Activated T-helper 9 cell treated with anti-CD3 and anti-CD28 coated beads, Interleukin-2, amount 50 U/mL, for 16 hours (primary cell): ENCODE results near the gene PCDHA8.
"Not testable (repeated sequence)": the region's sequence is repeated elsewhere in the genome, so short reads cannot be mapped to it uniquely, and the experiment has no call there.

Experiments used
- DNase-seq: peaks from one replicate; pipeline ENCODE4 v3.0.0-alpha.2; 2020; ENCODE audit warnings: low read depth

PCDHA8 gene

DNA sequence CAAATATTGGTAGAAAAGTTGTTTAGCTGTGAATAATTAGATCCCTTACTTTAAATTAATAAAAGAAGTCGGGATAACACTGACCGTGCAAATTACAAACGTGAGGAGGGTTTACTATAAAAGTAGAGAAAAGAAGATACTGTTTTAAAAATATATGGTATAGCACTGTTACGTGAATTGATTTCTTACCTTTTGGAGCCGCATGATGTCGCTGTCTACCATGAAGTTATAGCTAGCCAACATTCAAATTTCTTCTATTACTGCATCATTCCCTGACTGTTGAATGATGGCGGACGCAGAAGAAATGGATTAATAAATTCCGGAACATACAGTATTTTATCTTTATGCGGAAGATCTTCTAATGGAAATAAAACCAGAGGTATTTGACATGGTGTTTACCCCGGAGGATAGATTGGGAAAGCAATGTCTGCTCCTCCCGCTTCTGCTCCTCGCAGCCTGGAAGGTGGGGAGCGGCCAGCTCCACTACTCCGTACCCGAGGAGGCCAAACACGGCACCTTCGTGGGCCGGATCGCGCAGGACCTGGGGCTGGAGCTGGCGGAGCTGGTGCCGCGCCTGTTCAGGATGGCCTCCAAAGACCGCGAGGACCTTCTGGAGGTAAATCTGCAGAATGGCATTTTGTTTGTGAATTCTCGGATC lies 13.2 kb upstream of the PCDHA8 start, which contains the start of gene PCDHA6:
Gene PCDHA6, plus strand, starts transcription at position 257 of the 658 bp plus-strand sequence. Its CDS starts 132 bp downstream, at position 389.
- DNase-seq = no peak

DNA sequence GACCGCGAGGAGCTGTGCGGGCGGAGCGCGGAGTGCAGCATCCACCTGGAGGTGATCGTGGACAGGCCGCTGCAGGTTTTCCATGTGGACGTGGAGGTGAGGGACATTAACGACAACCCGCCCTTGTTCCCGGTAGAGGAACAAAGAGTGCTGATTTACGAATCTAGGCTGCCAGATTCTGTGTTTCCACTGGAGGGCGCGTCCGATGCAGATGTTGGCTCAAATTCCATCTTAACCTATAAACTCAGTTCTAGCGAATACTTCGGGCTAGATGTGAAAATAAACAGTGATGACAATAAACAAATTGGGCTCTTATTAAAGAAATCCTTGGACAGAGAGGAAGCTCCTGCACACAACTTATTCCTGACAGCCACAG lies 12.6 kb upstream of the PCDHA8 start:
- DNase-seq = no peak

DNA sequence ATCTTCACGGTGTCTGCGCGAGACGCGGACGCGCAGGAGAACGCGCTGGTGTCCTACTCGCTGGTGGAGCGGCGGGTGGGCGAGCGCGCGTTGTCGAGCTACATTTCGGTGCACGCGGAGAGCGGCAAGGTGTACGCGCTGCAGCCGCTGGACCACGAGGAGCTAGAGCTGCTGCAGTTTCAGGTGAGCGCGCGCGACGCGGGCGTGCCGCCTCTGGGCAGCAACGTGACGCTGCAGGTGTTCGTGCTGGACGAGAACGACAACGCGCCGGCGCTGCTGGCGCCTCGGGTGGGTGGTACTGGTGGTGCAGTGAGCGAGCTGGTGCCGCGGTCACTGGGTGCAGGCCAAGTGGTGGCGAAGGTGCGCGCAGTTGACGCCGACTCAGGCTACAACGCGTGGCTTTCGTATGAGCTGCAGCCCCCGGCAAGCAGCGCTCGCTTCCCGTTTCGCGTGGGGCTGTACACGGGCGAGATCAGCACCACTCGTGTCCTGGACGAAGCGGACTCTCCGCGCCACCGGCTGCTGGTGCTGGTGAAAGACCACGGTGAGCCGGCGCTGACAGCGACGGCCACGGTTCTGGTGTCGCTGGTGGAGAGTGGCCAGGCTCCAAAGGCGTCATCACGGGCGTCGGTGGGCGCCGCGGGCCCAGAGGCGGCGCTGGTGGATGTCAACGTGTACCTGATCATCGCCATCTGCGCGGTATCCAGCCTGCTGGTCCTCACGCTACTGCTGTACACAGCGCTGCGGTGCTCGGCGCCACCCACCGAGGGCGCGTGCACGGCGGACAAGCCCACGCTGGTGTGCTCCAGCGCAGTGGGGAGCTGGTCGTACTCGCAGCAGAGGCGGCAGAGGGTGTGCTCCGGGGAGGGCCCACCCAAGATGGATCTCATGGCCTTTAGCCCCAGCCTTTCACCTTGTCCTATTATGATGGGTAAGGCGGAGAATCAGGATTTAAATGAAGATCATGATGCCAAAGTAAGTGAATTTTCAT lies 11.2 kb upstream of the PCDHA8 start:
- not testable (repeated sequence) for DNase-seq

DNA sequence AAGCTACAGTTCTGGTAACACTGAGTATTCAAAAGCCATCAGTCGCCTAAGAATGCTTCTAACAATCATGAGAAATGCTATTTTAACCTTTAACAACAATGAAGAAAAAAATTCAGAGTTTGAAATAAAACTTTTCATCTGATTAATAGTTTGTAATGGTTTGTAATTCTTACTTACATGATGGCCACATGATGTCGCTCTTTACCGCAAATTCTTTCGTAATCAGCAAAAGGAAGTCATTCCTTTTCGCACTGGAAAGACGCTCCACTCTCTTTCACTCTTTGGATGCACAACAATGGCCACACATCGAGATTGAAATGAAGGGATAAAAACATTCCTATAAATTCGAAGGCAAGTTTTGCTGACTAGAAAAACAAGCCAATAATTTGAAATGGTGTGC lies 7.0 kb upstream of the PCDHA8 start, which contains the start of gene PCDHA7:
Gene PCDHA7, plus strand, starts transcription at position 277 of the 400 bp plus-strand sequence. Its CDS starts 115 bp downstream, at position 392.
- no peak for DNase-seq

DNA sequence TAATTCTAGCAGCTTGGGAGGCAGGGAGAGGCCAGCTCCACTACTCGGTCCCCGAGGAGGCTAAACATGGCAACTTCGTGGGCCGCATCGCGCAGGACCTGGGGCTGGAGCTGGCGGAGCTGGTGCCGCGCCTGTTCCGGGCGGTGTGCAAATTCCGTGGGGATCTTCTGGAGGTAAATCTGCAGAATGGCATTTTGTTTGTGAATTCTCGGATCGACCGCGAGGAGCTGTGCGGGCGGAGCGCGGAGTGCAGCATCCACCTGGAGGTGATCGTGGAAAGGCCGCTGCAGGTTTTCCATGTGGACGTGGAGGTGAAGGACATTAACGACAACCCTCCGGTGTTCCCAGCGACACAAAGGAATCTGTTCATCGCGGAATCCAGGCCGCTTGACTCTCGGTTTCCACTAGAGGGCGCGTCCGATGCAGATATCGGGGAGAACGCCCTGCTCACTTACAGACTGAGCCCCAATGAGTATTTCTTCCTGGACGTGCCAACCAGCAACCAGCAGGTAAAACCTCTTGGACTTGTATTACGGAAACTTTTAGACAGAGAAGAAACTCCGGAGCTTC lies 6.5 kb upstream of the PCDHA8 start:
- DNase-seq = not testable (repeated sequence)

- no peak for DNase-seq
Measured at GRCh38 chr5:140835622-140836510, 5.1 kb upstream of the PCDHA8 start.

DNA sequence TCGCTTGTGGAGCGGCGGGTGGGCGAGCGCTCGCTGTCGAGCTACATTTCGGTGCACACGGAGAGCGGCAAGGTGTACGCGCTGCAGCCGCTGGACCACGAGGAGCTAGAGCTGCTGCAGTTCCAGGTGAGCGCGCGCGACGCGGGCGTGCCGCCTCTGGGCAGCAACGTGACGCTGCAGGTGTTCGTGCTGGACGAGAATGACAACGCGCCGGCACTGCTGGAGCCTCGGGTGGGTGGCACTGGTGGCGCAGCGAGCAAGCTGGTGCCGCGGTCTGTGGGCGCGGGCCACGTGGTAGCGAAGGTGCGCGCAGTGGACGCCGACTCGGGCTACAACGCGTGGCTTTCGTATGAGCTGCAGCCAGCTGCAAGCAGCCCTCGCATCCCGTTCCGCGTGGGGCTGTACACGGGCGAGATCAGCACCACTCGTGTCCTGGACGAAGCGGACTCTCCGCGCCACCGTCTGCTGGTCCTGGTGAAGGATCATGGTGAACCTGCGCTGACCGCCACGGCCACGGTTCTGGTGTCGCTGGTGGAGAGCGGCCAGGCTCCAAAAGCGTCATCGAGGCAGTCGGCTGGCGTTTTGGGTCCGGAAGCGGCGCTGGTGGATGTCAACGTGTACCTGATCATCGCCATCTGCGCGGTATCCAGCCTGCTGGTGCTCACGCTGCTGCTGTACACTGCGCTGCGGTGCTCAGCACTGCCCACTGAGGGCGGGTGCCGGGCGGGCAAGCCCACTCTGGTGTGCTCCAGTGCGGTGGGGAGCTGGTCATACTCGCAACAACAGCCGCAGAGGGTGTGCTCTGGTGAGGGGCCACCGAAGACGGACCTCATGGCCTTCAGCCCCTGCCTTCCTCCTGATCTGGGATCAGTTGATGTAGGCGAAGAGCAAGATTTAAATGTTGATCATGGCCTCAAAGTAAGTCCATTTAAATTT lies 2.1 kb downstream of the PCDHA8 start:
- DNase-seq = no peak

- not testable (repeated sequence) for DNase-seq
Measured at GRCh38 chr5:140848139-140849102, 7.4 kb downstream of the PCDHA8 start, which contains the start of gene PCDHA9. Gene PCDHA9, plus strand, starts transcription at chr5:140848382. Its CDS starts 114 bp downstream, at chr5:140848496.

DNA sequence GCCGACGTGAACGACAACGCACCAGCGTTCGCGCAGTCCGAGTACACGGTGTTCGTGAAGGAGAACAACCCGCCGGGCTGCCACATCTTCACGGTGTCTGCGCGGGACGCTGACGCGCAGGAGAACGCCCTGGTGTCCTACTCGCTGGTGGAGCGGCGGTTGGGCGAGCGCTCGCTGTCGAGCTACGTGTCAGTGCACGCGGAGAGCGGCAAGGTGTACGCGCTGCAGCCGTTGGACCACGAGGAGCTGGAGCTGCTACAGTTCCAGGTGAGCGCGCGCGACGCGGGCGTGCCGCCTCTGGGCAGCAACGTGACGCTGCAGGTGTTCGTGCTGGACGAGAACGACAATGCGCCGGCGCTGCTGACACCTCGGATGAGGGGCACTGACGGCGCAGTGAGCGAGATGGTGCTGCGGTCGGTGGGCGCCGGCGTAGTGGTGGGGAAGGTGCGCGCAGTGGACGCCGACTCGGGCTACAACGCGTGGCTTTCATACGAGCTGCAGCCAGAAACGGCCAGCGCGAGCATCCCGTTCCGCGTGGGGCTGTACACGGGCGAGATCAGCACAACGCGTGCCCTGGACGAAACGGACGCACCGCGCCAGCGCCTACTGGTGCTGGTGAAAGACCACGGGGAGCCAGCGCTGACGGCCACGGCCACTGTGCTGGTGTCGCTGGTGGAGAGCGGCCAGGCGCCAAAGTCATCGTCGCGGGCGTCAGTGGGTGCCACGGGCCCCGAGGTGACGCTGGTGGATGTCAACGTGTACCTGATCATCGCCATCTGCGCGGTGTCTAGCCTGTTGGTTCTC lies 9.0 kb downstream of the PCDHA8 start:
- not testable (repeated sequence) for DNase-seq

GRCh38 chr5:140855772-140856674 lies 15.0 kb downstream of the PCDHA8 start, which contains the start of gene PCDHA10:
Gene PCDHA10, plus strand, starts transcription at chr5:140855897. Its CDS starts 152 bp downstream, at chr5:140856049.
- DNase-seq = no peak

- no peak for DNase-seq
Measured at GRCh38 chr5:140857177-140857986, 16.4 kb downstream of the PCDHA8 start.

DNA sequence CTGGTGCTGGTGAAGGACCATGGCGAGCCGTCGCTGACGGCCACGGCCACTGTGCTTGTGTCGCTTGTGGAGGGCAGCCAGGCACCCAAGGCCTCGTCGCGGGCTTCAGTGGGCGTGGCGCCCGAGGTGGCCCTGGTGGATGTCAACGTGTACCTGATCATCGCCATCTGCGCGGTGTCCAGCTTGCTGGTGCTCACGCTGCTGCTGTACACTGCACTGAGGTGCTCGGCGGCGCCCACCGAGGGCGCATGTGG lies 16.9 kb downstream of the PCDHA8 start:
- no peak for DNase-seq

- no peak for DNase-seq
Measured at GRCh38 chr5:140862441-140863295, 21.7 kb downstream of the PCDHA8 start.

GRCh38 chr5:140868721-140869554 lies 28.0 kb downstream of the PCDHA8 start, which contains the start of gene PCDHA11:
Gene PCDHA11, plus strand, starts transcription at chr5:140868957. Its CDS starts 147 bp downstream, at chr5:140869104.
- DNase-seq = no peak

DNA sequence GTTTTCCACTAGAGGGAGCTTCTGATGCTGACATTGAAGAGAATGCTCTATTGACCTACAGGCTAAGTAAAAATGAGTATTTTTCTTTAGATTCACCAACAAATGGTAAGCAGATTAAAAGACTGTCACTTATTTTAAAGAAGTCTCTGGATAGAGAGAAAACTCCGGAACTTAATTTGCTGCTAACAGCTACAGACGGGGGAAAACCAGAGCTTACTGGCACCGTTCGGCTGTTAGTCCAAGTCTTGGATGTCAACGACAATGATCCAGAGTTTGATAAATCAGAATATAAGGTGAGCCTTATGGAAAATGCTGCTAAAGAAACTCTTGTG lies 28.5 kb downstream of the PCDHA8 start:
- no peak for DNase-seq
